T follicular helper cell (primary cell): ENCODE measurements around the gene RTP5.

Source experiments
- DNase-seq: peaks from one replicate; pipeline ENCODE4 v3.0.0-alpha.2; 2020; ENCODE audit warnings: low read depth

Gene RTP5

DNA sequence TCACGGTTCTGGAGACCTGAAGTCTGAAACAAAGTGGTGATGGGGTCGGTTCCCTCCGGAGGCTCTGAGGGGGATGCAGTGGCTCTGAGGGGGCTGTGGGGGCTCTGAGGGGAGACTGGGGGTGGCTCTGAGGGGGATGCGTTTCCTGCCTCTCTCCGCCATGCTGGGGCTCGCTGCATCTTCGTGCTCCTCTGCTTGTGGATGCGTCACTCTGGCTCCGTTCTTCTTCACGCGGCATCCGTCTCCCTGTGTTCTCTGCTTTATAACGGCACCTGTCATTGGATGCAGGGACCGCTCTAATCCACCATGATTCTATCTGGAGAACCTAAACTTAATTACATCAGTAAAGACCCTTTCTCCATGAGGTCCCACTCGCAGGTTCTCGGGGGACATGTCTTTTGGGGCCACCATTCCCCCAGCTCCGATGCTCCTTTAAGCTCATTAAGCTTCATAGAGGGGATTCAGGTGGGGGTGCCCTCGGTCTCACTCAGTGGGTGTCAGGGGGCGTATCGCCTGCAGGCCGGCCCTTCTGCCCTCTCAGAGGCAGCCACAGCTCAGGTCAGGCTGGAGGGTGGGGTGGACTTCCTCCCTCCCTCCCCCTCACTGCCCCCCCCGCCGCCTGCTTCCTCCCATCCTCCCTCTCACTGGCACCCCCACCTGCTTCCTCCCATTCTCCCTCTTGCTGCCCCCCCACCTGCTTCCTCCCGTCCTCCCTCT, 18.4 kb downstream of the RTP5 start:
- no peak for DNase-seq

- no peak for DNase-seq
These were observed 19.1 kb downstream of the RTP5 start for GRCh38 chr2:241888641-241889040.

DNA sequence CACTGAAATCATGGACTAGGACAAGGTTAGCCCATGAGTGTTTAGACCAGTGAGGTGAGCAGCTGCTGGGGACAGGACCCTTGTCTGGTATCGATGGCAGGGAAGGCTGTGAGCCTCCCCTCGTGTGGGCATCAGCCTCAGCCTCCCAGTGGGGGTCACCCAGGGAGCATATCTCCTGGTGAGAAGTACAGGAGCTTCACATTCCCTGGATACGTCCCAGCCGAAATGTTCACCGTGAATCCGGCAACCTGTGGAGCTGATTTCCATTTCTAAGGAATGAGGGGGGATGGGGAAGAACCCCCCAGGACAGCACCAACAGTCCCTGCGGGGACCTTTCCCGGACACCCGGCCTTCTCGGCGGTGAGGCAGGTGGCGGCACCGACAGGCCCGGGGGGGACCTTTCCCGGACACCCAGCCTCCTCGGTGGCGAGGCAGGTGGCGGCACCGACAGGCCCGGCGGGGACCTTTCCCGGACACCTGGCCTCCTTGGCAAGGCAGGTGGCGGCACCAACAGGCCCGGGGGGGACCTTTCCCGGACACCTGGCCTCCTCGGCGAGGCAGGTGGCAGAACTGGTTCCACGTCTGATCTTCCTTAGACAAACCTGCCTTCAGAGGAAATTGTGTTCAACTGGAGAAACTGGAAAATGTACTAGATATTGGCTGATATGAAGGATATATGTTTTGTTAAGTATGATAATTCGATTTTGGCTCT, 21.2 kb downstream of the RTP5 start:
- no peak for DNase-seq

- no peak for DNase-seq
These were observed 21.9 kb downstream of the RTP5 start for GRCh38 chr2:241891315-241891987.

DNA sequence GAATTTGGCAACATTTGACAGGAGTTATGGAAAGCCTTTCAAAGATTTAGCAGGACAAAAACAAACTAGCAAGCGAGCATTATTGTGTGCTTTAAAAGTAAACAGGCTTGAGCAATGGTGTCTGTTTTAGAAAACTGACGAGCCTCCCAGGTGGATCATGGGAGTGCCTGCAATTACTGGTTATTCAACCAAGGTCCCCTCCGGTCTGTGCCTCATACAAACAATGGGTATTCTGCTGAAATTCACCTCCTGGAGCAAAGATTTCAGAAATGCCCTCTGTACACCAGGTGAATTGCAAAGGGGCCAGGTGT, 22.4 kb downstream of the RTP5 start:
- no peak for DNase-seq

GRCh38 chr2:241892299-241893137, 23.0 kb downstream of the RTP5 start:
- no peak for DNase-seq

GRCh38 chr2:241893265-241893664, 23.7 kb downstream of the RTP5 start:
- no peak for DNase-seq

DNA sequence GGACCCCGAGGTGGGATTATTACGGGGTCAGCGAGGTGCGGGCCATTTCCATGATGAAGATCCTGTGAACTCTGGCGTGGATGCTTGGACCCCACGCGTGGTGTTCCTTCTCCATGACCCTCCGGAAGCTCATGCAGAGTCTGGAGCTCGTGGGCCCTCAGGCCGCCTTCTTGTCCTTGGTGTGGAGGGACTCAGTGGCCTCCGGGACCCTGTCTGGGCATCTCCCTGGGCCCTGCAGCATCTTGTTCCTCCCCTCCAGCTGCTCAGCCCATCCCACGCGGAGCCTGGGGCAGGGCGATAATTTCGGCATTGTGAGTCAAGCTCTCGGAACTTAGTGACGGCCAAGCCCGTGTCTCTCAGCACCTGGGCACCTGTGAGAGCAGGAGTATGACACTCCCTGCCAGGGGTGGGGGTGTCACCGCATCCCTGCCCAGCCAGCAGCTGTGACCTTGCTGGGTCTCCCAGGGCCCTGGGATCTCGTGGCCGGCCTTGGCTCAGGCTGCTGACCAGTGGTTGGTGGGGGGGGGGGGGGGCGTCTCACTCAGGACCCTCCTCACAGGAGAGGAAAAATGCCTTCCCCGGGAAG, 24.6 kb downstream of the RTP5 start:
- DNase-seq = no peak

- no peak for DNase-seq
These were observed 25.3 kb downstream of the RTP5 start for GRCh38 chr2:241894681-241895426.

- DNase-seq = no peak
These were observed 25.8 kb downstream of the RTP5 start for GRCh38 chr2:241895427-241895711.

DNA sequence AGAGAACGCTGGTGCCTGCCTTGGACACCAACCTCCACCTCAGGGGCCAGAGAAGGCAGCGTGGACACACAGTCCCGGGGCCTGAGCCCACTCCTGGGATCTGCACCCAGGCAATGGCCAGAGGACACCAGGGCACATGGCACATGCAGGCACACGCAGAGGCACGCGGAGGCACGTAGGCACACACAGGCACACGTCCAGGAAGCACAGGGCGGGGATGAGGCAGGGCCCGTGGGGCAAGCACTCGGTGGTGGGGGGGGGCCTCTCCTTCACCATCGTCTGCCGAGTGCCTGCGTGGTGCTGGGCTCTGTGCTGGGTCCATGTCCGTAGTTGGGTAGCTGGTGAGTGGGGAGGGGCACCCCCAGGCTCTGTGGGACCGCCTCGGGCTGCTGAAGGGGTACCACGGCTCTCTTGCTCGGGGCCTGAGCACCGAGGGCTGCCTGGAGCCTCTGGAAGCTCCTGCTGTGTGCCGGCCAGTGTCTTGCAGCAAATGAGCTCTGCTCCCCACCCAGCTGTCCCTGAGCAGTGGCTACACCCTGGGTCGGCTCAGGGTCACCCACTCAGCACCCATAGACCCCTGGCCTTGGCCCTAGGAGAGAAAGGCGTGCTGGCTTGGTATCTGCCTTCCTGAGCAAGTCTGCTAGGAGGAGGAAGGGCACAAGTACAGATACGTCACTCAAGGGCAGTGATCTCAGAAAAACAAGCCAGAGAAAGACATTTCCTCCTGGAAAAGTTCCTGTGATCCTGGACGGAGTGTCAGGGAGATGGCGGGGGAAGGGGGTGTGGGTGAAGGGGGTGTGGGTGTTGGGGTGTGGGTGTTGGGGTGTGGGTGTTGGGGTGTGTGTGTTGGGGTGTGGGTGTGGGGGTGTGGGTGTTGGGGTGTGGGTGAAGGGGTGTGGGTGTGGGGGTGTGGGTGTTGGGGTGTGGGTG, 26.4 kb downstream of the RTP5 start:
- DNase-seq = no peak

DNA sequence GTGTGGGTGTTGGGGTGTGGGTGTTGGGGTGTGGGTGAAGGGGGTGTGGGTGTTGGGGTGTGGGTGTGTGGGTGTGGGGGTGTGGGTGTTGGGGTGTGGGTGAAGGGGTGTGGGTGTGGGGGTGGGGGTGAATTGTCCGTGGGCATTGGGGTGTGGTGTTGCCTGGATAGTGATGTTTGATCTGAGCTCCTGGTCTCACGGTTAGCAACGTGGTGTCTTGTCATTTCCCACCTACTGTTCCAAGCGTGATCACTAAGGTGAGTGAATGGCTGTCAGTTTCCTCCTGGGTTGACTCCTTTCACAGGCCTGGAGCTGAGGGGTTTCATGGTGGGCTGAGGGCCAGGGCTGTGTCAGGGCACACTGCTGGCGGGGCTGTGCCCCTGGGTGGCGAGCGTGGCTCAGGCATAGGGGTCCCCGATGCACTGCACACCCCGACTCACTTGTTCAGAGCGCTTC, 27.2 kb downstream of the RTP5 start:
- no peak for DNase-seq

DNA sequence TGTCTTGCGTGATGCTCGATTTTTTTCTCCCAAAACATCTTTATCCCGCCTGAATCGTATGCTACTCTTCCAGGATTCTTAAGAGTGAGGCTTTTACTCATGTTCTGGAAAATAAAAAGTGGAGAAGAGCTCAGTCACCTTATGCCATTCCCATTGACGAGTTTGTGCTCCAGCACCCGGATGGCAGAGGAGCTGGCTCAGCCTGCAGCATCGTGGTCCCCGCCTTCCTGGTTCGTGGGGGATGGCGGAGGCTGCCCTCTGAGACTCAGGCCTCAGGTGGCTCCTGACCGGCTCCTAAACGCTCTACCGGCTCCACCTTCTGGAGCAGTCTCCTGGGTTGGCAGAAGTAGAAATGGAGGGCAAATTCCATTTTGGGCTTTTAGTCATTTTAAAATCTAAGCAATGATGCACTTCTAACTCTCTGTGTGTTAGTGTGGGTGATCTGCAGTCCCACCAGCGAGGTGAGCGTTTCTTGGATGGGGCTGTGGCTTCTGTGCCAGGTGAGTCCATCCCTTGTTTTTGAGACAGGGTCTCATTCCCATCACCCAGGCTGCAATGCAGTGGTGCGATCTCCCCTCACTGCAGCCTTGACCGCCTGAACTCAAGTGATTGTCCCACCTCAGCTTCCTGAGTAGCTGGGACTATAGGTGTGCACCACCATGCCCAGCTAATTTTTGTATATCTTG, 27.8 kb downstream of the RTP5 start:
- no peak for DNase-seq

DNA sequence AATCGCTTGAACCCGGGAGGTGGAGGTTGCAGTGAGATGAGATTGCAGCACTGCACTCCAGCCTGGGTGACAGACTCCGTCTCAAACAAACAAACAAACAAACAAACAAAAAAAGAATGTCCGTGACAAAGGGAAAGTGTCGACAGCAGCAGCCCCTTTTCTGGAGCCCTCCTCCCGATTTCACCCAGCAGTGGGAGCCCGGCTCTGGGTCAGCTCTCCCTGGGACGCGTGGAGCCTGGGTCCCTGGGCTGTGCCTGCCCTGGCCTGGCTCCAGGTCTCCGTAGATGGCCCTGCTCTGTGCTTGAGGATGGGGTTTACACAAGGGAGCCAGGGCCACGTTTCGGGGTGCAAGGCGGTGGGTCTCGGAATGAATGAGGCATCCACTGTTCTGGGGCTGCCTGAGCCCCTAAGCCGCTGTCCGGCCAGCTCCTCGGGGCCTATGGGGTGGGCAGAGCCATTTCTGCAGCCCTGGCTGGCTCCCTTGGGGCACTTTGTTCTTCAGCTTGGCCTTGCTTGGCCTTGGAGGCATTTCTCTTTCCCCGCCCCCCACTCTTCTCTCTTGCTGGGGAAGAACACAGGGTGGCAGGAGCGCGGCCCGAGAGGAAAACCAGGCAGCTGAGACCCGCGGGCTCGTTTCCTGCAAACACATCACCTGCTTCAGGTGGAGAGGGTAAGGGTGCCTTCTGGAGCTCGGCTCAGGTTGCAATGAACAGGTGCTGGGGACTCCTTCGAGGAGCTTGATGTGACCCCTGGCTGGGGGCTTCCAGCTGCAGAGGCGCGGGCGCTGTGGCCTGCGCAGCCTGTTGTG, 29.1 kb downstream of the RTP5 start:
- DNase-seq = no peak

DNA sequence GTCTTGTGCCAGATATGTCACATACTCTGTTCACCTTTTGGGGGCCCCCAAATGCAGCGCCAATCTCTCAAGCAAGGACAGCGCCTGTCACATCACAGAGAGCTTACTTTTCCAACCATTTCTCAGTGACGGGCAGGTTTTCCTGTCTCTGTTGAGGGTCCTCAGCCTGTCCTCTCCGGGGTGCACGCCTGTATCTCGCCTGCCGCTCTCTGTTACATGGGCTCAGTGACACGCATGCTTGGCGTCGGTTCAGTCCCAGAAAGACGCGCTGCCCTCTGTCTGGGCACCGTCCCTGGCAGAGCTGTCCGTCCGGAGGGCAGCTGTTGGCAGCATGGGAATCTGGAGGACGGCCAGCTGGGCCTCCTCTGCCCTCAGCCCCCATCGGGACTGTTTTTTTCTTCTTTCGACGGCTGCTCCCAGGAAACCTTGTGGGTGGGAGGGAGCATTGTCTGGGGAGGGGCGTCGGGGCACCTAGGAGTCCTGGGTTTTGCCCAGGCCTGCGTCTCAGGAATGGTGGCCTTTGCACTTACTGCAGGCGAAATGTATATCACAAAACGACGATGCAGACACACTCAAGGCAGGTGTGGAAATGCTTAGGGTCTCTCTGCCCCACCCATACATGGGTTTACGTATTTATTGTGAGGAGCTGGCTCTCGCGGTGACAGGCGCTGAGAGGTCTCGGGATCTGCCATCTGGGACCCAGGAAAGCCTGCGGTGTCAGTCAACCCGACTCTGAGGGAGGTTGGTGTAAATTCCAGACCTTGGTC, 30.9 kb downstream of the RTP5 start:
- no peak for DNase-seq

DNA sequence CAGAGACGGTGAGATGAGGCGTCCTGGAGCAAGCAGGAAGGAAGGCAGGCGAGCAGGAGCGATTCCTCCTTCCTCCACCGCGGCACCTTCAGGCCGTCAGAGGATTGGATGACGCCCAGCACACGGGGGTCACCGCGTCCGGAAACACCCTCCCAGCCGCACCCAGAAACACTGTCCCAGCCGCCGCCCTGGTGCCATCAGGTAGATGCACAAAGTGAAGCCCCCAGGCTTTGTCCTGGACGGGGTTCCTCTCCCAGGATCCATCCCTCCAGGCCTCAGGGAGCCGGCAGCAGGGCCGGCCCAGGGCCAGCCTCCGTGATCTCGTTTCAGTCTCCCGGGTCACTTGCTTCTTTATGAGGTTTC, 31.5 kb downstream of the RTP5 start:
- DNase-seq = no peak

DNA sequence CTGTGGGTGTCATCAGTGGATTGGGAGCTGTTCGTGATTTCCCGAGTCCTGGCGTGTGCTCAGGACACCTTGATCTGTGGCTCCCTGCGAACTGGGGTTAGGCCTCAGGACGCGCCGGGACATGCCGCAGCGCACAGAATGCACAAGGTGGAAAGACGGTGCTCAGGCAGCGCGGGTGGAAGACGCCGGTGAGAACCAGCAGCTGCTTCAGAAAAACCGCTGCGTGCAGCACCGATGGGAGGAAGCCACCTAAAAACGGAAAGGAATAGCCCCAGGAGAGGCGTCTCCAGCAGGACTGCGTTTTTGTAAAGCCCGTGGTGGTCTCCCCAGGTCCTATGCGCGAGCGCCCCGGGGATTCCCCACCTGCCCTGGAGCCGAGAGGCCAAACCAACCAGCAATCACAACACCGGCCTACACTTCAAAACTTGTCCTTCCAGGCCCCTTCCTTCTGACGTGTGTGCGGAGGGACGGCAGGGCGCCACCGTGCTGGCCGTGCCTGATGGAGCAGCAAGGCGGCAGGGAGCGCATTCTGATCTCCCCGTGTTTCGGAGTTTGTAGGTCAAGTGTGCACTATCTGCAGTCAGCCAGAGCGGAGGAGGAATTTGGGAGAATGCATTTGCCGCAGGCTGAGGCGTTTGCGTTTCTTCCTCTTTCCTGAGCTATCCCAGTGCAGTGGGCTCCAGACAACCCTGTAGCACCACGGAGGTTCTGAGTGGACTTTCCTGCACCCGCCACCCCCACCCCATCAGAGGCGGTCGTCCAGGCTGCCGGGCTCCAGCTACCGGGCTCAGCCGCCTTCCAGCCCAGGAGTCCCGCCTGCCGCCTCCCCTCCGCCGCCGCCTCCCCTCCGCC, 32.2 kb downstream of the RTP5 start:
- DNase-seq = no peak
